Neural progenitor cell (in vitro differentiated cells): ENCODE data around the gene TBC1D32.

Experiments used
- CTCF ChIP-seq: fragments of 200-600 bp; sonication (generic); IDR thresholded peaks from 2 replicates; pipeline ENCODE4 v1.5.1; 2017; ENCODE audit warnings: antibody characterized with exemption, mild to moderate bottlenecking
- EZH2 ChIP-seq: fragments of 200-600 bp; sonication (generic); IDR thresholded peaks from 2 replicates; pipeline ENCODE4 v1.6.1; 2017; ENCODE audit warnings: antibody characterized with exemption, mild to moderate bottlenecking, moderate library complexity

GRCh38 chr6:121260651-121261102, 73.6 kb downstream of the TBC1D32 start:
- TF ChIP-seq CTCF (no peak), EZH2 (no peak)
